DND-41 (cell line): Measurements from ENCODE around the gene BCL2A1.
"Not testable (repeated sequence)": the region's sequence is repeated elsewhere in the genome, so short reads cannot be mapped to it uniquely, and the experiment has no call there.

Experiments used
- ATAC-seq: fragments of 200-7000 bp; cut with Tn5 transposase; 3 replicates; pipeline ENCODE4 v1.9.1; 2021; ENCODE audit warnings: low read depth; ENCODE audit not compliant: insufficient read depth
- DNase-seq: peaks from one replicate; pipeline ENCODE4 v3.0.0-alpha.2; 2020
- H2AFZ ChIP-seq: 2 replicates; pipeline ENCODE4 v1.6.0; 2012; ENCODE audit warnings: low read depth, low read length
- H3K27ac ChIP-seq: 2 replicates; pipeline ENCODE4 v1.5.1; 2012; ENCODE audit warnings: low read length, inconsistent platforms
- H3K27me3 ChIP-seq: fragments of 200-600 bp; sonication (generic); 2 replicates; pipeline ENCODE4 v1.6.0; 2012; ENCODE audit warnings: low read length, mild to moderate bottlenecking, inconsistent platforms; ENCODE audit not compliant: insufficient read depth, poor library complexity
- H3K36me3 ChIP-seq: 2 replicates; pipeline ENCODE4 v1.5.1; 2012; ENCODE audit warnings: low read length, inconsistent platforms; ENCODE audit not compliant: insufficient read depth
- H3K4me1 ChIP-seq: 2 replicates; pipeline ENCODE4 v1.5.1; 2012; ENCODE audit warnings: mild to moderate bottlenecking, low read length; ENCODE audit not compliant: insufficient read depth
- H3K4me2 ChIP-seq: 2 replicates; pipeline ENCODE4 v1.6.0; 2012; ENCODE audit warnings: mild to moderate bottlenecking, moderate library complexity, low read length, inconsistent platforms; ENCODE audit not compliant: insufficient read depth
- H3K4me3 ChIP-seq, 2 experiments: fragments of 200-600 bp in 1 of 2; shearing (Covaris generic) in 1 of 2; 2 replicates each; pipeline ENCODE4 v1.5.1; 2012 to 2016; ENCODE audit warnings: inconsistent platforms in 2 of 2, low read length in 2 of 2, mild to moderate bottlenecking in 2 of 2, low read depth in 1 of 2, moderate library complexity in 1 of 2
- H3K79me2 ChIP-seq: 2 replicates; pipeline ENCODE4 v1.6.0; 2012; ENCODE audit warnings: low read length, inconsistent platforms; ENCODE audit not compliant: insufficient read depth
- H3K9ac ChIP-seq: 2 replicates; pipeline ENCODE4 v1.6.0; 2012; ENCODE audit warnings: low read depth, mild to moderate bottlenecking, inconsistent platforms, low read length, moderate library complexity
- H3K9me3 ChIP-seq: 2 replicates; pipeline ENCODE4 v1.5.1; 2012; ENCODE audit warnings: low read length, moderate library complexity, mild to moderate bottlenecking, inconsistent platforms; ENCODE audit not compliant: insufficient read depth, severe bottlenecking
- H4K20me1 ChIP-seq: 2 replicates; pipeline ENCODE4 v1.6.0; 2012; ENCODE audit warnings: low read length; ENCODE audit not compliant: insufficient read depth
- EZH2 ChIP-seq: IDR thresholded peaks from 3 replicates; pipeline ENCODE4 v1.6.1; 2012; ENCODE audit warnings: borderline replicate concordance, low read depth, mild to moderate bottlenecking, moderate library complexity, low read length, inconsistent platforms; ENCODE audit not compliant: severe bottlenecking
- TF ChIP-seq, protein P1 (sequence below): IDR thresholded peaks from 2 replicates; pipeline ENCODE4 v1.5.1; 2012; ENCODE audit warnings: borderline replicate concordance, low read length, moderate library complexity, mild to moderate bottlenecking; ENCODE audit not compliant: poor library complexity, severe bottlenecking; ENCODE audit errors: extremely low read depth

Gene BCL2A1

GRCh38 chr15:79916502-79917132 lies 54.4 kb downstream of the BCL2A1 start:
- Histone ChIP-seq H3K9ac (no peak overlapping the region), H3K4me2 (no peak overlapping the region), H3K4me3 (no peak overlapping the region), H3K4me1 (no peaks in the 10 kb centered on the region), H3K9me3 (peaks cover 37% of the 10 kb centered on the region), H3K27ac (no peak overlapping the region), H3K36me3 (peaks cover 22% of the 10 kb centered on the region), H3K27me3 (no peaks in the 10 kb centered on the region), H3K79me2 (peaks cover 7% of the 10 kb centered on the region), H2AFZ (no peak overlapping the region), H4K20me1 (no peaks in the 10 kb centered on the region)
- ATAC-seq (no peak), DNase-seq (no peak)
- TF ChIP-seq, protein P1, sequence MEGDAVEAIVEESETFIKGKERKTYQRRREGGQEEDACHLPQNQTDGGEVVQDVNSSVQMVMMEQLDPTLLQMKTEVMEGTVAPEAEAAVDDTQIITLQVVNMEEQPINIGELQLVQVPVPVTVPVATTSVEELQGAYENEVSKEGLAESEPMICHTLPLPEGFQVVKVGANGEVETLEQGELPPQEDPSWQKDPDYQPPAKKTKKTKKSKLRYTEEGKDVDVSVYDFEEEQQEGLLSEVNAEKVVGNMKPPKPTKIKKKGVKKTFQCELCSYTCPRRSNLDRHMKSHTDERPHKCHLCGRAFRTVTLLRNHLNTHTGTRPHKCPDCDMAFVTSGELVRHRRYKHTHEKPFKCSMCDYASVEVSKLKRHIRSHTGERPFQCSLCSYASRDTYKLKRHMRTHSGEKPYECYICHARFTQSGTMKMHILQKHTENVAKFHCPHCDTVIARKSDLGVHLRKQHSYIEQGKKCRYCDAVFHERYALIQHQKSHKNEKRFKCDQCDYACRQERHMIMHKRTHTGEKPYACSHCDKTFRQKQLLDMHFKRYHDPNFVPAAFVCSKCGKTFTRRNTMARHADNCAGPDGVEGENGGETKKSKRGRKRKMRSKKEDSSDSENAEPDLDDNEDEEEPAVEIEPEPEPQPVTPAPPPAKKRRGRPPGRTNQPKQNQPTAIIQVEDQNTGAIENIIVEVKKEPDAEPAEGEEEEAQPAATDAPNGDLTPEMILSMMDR, result no peak
- no peak for TF ChIP-seq EZH2

DNA sequence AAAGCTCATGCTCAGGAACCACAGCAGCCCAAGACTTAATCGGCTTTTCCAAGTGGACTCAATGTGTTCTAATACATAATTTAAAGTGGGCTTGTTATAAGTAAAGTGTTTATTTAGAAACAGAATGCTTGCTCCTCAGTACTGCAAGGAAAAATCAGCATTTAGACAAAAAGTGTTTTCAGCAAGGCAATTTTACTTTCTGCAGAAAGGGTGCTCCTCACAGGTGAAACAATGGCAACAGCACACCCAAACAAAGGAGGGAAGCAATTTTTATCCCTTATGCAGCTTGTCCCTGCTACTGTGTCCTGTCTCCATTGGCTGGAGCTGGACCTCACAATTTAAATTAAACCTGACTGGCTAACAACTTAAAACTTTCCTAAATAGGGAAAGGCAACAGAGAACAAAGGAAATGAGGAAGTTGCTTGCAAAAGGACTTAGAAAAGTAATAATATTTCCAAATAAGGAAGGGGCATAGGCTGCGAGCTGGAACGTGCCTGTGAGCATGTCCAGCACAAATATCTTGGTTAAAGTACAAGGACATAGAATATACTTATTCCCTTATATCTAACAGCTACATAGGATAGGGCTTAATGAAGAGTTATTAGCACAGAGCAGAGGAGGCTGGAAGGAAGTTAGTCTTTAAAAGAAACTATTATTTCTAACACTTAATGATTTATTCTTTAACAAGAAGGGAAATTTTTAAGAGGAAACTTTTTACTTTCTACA lies 55.1 kb downstream of the BCL2A1 start:
- not testable (repeated sequence) for H3K27ac ChIP-seq, H3K27me3 ChIP-seq, H3K79me2 ChIP-seq, H3K4me1 ChIP-seq, ATAC-seq, H3K9ac ChIP-seq, H3K4me3 ChIP-seq, H2AFZ ChIP-seq, DNase-seq, H4K20me1 ChIP-seq, H3K4me2 ChIP-seq
- H3K9me3 ChIP-seq, result peaks cover 32% of the 10 kb centered on the region
- H3K36me3 ChIP-seq, result peaks cover 17% of the 10 kb centered on the region

- no peaks in the 10 kb centered on the region for H3K79me2 ChIP-seq
- no peak overlapping the region for H3K4me3 ChIP-seq
- H3K27ac ChIP-seq, result no peak overlapping the region
- TF ChIP-seq, protein P1, result no peak
- TF ChIP-seq EZH2, result no peak
- no peak overlapping the region for H3K9ac ChIP-seq
- H4K20me1 ChIP-seq, result no peaks in the 10 kb centered on the region
- peaks cover 7% of the 10 kb centered on the region for H3K36me3 ChIP-seq
- no peaks in the 10 kb centered on the region for H3K4me1 ChIP-seq
- no peak overlapping the region for H3K4me2 ChIP-seq
- DNase-seq, result no peak
- peaks cover 27% of the 10 kb centered on the region for H3K9me3 ChIP-seq
- ATAC-seq, result no peak
- H3K27me3 ChIP-seq, result no peaks in the 10 kb centered on the region
- H2AFZ ChIP-seq, result no peak overlapping the region
Measured at GRCh38 chr15:79914728-79915127, 56.3 kb downstream of the BCL2A1 start.
